ENCODE measurements around the gene CD300LF. TPM values are rescaled to one million over a fixed set of nuclear protein-coding genes. Genes with fewer than 3 reads are reported as not detected.

The CD300LF gene
- total RNA-seq, 1 experiment from 2014 or later: not detected

GRCh38 chr17:74671031-74671771 is 41.5 kb downstream of the CD300LF start:
- Histone ChIP-seq H3K14ac (ENCODE audit: insufficient read depth, low read length) (no peak overlapping the region), H2BK20ac (ENCODE audit: low read depth, low read length, poor library complexity, severe bottlenecking) (no peak overlapping the region), H3K18ac (ENCODE audit: insufficient read length, low read depth, low read length) (no peak overlapping the region), H2BK120ac (ENCODE audit: low read depth, low read length, poor library complexity, severe bottlenecking) (no peak overlapping the region), H3K4me1 (ENCODE audit: insufficient read depth, low read length) (no peaks in the 10 kb centered on the region), H3T11ph (ENCODE audit: low read length) (no peak overlapping the region), H3K23ac (ENCODE audit: insufficient read length, low read depth, low read length) (no peak overlapping the region), H3K9me3 (ENCODE audit: control insufficient read depth, low read depth, low read length) (no peaks in the 10 kb centered on the region), H4K5ac (ENCODE audit: insufficient read length, low read depth, low read length) (no peak overlapping the region), H3K79me1 (ENCODE audit: insufficient read depth, low read depth, low read length, poor library complexity, severe bottlenecking) (no peaks in the 10 kb centered on the region), H3K4me2 (ENCODE audit: insufficient read depth, insufficient read length, low read length) (peak overlapping the region; percentile 43), H3K56ac (ENCODE audit: insufficient read length, low read depth, low read length) (no peak overlapping the region), H4K8ac (replicated peaks; ENCODE audit: insufficient read length, low read depth, low read length) (no peak overlapping the region), H3K27ac (ENCODE audit: insufficient read length, low read depth, low read length) (no peak overlapping the region), H3K4ac (ENCODE audit: low read depth, low read length) (no peak overlapping the region), H2BK12ac (ENCODE audit: insufficient read length, low read depth, low read length) (no peak overlapping the region), H4K20me1 (ENCODE audit: control insufficient read depth, insufficient read depth, insufficient read length) (no peaks in the 10 kb centered on the region), H3K23me2 (ENCODE audit: insufficient read length, low read depth, low read length, poor library complexity, severe bottlenecking) (no peaks in the 10 kb centered on the region), H2AK5ac (ENCODE audit: insufficient read length, low read length) (no peak overlapping the region), H3K79me2 (ENCODE audit: insufficient read depth, low read length) (no peaks in the 10 kb centered on the region), H2BK5ac (ENCODE audit: insufficient read length, low read length) (no peak overlapping the region), H3K9ac (ENCODE audit: extremely low read depth, insufficient read length, low read length) (no peak overlapping the region), H4K91ac (ENCODE audit: insufficient read length, low read depth, low read length) (no peak overlapping the region), H2AFZ (ENCODE audit: low read length) (no peak overlapping the region), H3K27me3 (ENCODE audit: insufficient read depth, low read length) (peaks cover 27% of the 10 kb centered on the region; the same call in 1 of the 2 replicates), H2BK15ac (ENCODE audit: low read depth, low read length) (no peak overlapping the region)
- no peak for TF ChIP-seq CTCF (conservative IDR thresholded peaks at IDR 0.05)
- no peaks in the 10 kb centered on the region for H3K9me3 Mint-ChIP-seq
- DNase-seq: peak; percentile 97
- 0 out of 7 replicates have a peak overlapping the region, but pooled peaks of 1 of the 3 experiments have one; percentile 65 for H3K27ac Mint-ChIP-seq
- peaks cover 0 to 7% of the 10 kb centered on the region in 2 experiments; a peak in 2 of 4 replicates for H3K4me1 Mint-ChIP-seq
- H3K27me3 Mint-ChIP-seq (ENCODE audit: low read depth): peaks cover 96% of the 10 kb centered on the region
- peak overlapping the region in 1 of 2 experiments; percentile 51; a peak in 2 of 5 replicates for H3K4me3 Mint-ChIP-seq
- whole genome bisulfite sequencing (ENCODE audit: extremely low coverage, insufficient read length, low lambda C conversion rate): no CpG with 5 or more reads among the region's 57 CpGs
- H3K36me3 Mint-ChIP-seq (ENCODE audit: insufficient read depth in 1 of 3, low read depth in 3 of 3): no peaks in the 10 kb centered on the region
